Esophagus (tissue), 2 donors: ENCODE measurements around the gene CHMP4A. TPM values are rescaled to one million over a fixed set of nuclear protein-coding genes. Genes with fewer than 3 reads are reported as not detected.

Source experiments
- H3K27ac ChIP-seq, 2 donors: one replicate each; pipeline ENCODE4 v1.5.1; 2013; ENCODE audit warnings: low read depth in 2 of 2, mild to moderate bottlenecking in 2 of 2, inconsistent platforms in 1 of 2, low read length in 1 of 2, moderate library complexity in 1 of 2
- H3K27me3 ChIP-seq, 2 donors: one replicate each; pipeline ENCODE4 v1.6.1; 2013; ENCODE audit warnings: low read length in 2 of 2, control low read depth in 1 of 2, mild to moderate bottlenecking in 1 of 2; ENCODE audit not compliant: insufficient read depth in 2 of 2, control insufficient read depth in 1 of 2
- H3K36me3 ChIP-seq, 2 donors: one replicate each; pipeline ENCODE4 v1.6.1; 2013; ENCODE audit warnings: low read length in 1 of 2; ENCODE audit not compliant: control insufficient read depth in 2 of 2, insufficient read depth in 2 of 2
- H3K4me1 ChIP-seq, 2 donors: one replicate each; pipeline ENCODE4 v1.6.1; 2013; ENCODE audit warnings: low read length in 1 of 2; ENCODE audit not compliant: control insufficient read depth in 2 of 2, insufficient read depth in 2 of 2
- H3K4me3 ChIP-seq, 2 donors: one replicate each; pipeline ENCODE4 v1.5.1; 2013; ENCODE audit warnings: low read length in 2 of 2, mild to moderate bottlenecking in 2 of 2, low read depth in 1 of 2, moderate library complexity in 1 of 2
- H3K9me3 ChIP-seq, 2 donors: one replicate each; pipeline ENCODE4 v1.6.1; 2013; ENCODE audit warnings: mild to moderate bottlenecking in 2 of 2, low read depth in 1 of 2, low read length in 1 of 2, moderate library complexity in 1 of 2; ENCODE audit not compliant: control insufficient read depth in 2 of 2, insufficient read depth in 1 of 2
- WGBS, 2 donors: extraction: QIAGEN DNeasy Blood & Tissue Kit; methylation state at CpG; one replicate each; pipeline ENCODE4 v1.1.7; 2013; 5-methylcytosine and 5-hydroxymethylcytosine counted together
- polyA plus RNA-seq, 2 donors: library from polyadenylated mRNA; stranded (reverse); fragments of 200-250 nt; gene quantifications; one replicate each; pipeline ENCODE4 v1.2.3, GENCODE V29; 2013
- donor health status: healthy with polysubstance abuse.
- donor health status: Bipolar disorder and iron deficiency.

Gene CHMP4A
- polyA plus RNA-seq, 2 donors, result 37.0 to 65.7 TPM

DNA sequence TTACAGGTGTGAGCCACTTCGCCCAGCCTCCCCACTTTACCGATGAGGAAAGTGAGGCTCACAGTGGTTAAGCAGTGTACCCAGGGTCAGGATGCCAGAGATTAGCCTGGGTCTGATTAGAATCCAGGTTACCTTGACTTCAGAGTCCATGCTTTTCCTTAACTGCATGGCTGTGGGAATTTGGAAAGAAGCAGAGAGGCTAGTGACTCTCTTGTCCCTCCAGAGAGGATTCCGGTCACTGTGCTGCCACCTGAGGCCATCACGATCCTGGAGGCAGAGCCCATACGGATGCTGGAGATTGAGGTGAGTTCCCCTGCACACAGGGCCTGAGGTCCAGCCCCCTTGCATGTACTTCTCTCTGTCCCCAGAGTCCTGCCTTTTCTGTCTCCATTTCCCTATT lies 36.7 kb downstream of the CHMP4A start:
- no peaks in the 10 kb centered on the region for H3K4me1 ChIP-seq
- no peaks in the 10 kb centered on the region for H3K27me3 ChIP-seq
- no peak overlapping the region for H3K27ac ChIP-seq
- H3K9me3 ChIP-seq, result no peaks in the 10 kb centered on the region
- WGBS, 2 donors, result 94 to 95% methylated on average over 5 of the region's 5 CpGs
- H3K4me3 ChIP-seq, result no peak overlapping the region
- peaks cover 6 to 38% of the 10 kb centered on the region in 2 donors for H3K36me3 ChIP-seq

- peaks cover 3 to 10% of the 10 kb centered on the region in 2 donors for H3K36me3 ChIP-seq
- H3K4me1 ChIP-seq, result no peaks in the 10 kb centered on the region
- no peaks in the 10 kb centered on the region for H3K9me3 ChIP-seq
- no peaks in the 10 kb centered on the region for H3K27me3 ChIP-seq
- WGBS, 2 donors, result 65 to 73% methylated on average over 20 of the region's 20 CpGs
- H3K27ac ChIP-seq, result no peak overlapping the region
- H3K4me3 ChIP-seq, result no peak overlapping the region
Observed at GRCh38 chr14:24172871-24173281, 40.4 kb downstream of the CHMP4A start.

- Histone ChIP-seq H3K4me1 (no peaks in the 10 kb centered on the region), H3K4me3 (peak overlapping the region in 1 of 2 donors; percentile 35), H3K27ac (no peak overlapping the region), H3K27me3 (no peaks in the 10 kb centered on the region), H3K36me3 (peaks cover 0 to 10% of the 10 kb centered on the region in 2 donors), H3K9me3 (no peaks in the 10 kb centered on the region)
- 43 to 59% methylated on average over 30 of the region's 30 CpGs for WGBS, 2 donors
Observed at GRCh38 chr14:24172261-24172860, 40.9 kb downstream of the CHMP4A start.

DNA sequence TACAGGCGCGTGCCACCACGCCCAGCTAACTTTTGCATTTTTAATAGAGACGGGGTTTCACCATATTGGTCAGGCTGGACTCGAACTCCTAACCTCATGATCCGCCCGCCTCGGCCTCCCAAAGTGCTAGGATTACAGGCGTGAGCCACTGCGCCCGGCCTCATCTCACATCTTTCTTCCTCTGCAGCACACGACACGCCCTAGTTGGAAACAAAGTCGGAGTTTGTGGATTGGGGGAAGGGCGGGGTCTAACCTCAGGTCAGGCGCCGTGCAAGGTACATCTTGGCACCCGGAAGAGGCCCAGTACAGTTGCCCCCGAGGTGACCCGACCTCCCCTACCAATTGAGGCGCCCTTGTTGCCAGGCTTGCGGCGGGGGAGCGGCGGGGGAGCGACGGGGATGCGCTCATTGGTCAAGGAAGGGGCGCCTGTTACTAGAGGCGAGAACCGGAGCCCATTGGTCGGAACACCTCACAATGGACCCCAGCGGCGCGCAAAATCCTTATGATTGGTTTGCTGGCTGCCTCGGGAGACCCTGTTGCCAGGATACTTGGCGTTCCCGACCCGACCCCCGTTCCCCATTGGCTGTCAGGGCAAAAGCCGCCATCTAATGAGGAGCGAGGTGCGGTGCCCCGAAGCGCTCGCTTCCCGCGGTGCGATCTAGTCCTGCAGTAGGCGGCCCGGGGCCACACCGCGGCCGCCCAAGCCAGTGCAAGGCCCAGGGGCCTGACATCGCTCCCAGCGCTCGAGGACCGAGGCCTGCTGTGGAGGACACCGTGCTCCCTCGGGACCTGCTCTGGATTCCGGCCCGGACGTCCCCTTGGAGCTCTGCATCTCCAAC lies 41.6 kb downstream of the CHMP4A start, which contains the start of gene REC8:
TSS of gene REC8 (plus strand) at position 659 of the 839 bp plus-strand sequence. CDS start 473 bp downstream, outside the sequence.
- Histone ChIP-seq H3K27ac (peak within 1 kb of the TSS; percentile 6 to 47), H3K4me1 (no peaks in the 10 kb centered on the region), H3K9me3 (no peaks in the 10 kb centered on the region), H3K36me3 (peaks cover 2 to 9% of the 10 kb centered on the region in 2 donors), H3K27me3 (no peaks in the 10 kb centered on the region), H3K4me3 (peak within 1 kb of the TSS in 1 of 2 donors; percentile 35)
- 20 to 22% methylated on average over 63 of the region's 63 CpGs for WGBS, 2 donors

DNA sequence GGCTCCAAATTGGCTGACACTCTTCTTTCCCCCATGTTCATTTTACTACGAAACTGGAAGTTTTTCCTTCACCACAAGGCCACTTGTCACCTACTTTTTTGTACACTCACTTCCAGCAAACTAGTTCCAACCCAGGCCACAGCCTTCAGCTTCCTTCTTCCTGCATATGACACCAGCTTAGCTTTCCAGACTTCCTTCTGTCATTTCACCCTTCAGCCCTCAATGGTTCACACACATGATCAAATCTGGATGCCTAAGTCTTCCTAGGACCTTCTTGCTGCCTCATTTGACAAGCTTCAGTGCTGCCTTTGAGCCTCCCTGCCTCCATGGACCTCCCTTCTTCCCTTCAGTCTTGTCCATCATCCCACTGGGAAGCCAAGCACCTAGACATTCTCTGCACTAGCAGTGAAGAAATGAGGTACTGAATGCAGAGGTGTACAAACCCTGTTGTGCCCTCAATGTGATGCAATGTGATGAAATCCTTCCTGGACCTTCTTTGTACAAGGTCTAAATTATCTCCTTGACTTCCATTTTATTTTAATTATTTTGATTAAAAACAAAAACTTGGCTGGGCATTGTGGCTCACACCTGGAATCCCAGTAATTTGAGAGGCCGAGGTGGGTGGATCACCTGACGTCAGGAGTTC lies 45.7 kb downstream of the CHMP4A start:
- H3K4me1 ChIP-seq, result peaks cover 6% of the 10 kb centered on the region in 2 donors
- no peak overlapping the region for H3K4me3 ChIP-seq
- H3K9me3 ChIP-seq, result no peaks in the 10 kb centered on the region
- peak overlapping the region in 1 of 2 donors; percentile 0 for H3K27ac ChIP-seq
- WGBS, 2 donors, result 86 to 97% methylated on average over 3 of the region's 3 CpGs
- peaks cover 27 to 37% of the 10 kb centered on the region in 2 donors for H3K36me3 ChIP-seq
- H3K27me3 ChIP-seq, result no peaks in the 10 kb centered on the region

- H3K36me3 ChIP-seq, result peaks cover 27 to 37% of the 10 kb centered on the region in 2 donors
- no peaks in the 10 kb centered on the region for H3K27me3 ChIP-seq
- 91 to 95% methylated on average over 5 of the region's 5 CpGs for WGBS, 2 donors
- H3K9me3 ChIP-seq, result no peaks in the 10 kb centered on the region
- H3K4me3 ChIP-seq, result no peak overlapping the region
- peaks cover 6 to 10% of the 10 kb centered on the region in 2 donors for H3K4me1 ChIP-seq
- no peak overlapping the region for H3K27ac ChIP-seq
Observed at GRCh38 chr14:24165785-24166184, 47.5 kb downstream of the CHMP4A start.

DNA sequence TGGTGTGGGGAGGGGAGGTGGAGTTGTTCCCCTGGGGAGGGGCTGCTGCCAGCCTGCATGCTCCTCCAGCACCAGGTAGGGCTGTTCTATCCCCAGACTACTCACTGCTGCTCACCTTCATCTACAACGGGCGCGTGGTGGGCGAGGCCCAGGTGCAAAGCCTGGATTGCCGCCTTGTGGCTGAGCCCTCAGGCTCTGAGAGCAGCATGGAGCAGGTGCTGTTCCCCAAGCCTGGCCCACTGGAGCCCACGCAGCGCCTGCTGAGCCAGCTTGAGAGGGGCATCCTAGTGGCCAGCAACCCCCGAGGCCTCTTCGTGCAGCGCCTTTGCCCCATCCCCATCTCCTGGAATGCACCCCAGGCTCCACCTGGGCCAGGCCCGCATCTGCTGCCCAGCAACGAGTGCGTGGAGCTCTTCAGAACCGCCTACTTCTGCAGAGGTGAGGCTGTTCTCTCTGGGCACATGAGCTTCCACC lies 48.7 kb downstream of the CHMP4A start:
- 60 to 68% methylated on average over 14 of the region's 14 CpGs for WGBS, 2 donors
- Histone ChIP-seq H3K4me1 (peaks cover 6 to 10% of the 10 kb centered on the region in 2 donors), H3K27me3 (no peaks in the 10 kb centered on the region), H3K36me3 (peaks cover 28 to 40% of the 10 kb centered on the region in 2 donors), H3K27ac (peak overlapping the region in 1 of 2 donors; percentile 47), H3K9me3 (no peaks in the 10 kb centered on the region), H3K4me3 (no peak overlapping the region)

DNA sequence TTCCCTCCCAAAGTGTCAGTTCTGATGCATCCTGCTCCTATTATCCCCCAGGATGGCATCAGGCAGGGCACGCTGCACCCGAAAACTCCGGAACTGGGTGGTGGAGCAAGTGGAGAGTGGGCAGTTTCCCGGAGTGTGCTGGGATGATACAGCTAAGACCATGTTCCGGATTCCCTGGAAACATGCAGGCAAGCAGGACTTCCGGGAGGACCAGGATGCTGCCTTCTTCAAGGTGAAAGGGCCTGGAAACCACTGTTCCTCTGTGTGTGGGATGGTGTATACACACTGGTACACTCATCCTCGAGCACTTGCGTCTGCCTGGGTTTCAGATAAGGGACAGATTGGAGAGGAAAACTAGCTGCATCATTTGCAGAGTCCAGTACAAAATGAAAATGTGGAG lies 51.2 kb downstream of the CHMP4A start:
- Histone ChIP-seq H3K27me3 (no peaks in the 10 kb centered on the region), H3K36me3 (peaks cover 38 to 48% of the 10 kb centered on the region in 2 donors), H3K27ac (peak overlapping the region; percentile 69 to 81), H3K9me3 (no peaks in the 10 kb centered on the region), H3K4me1 (peaks cover 6 to 13% of the 10 kb centered on the region in 2 donors), H3K4me3 (peak overlapping the region; percentile 62)
- 18 to 27% methylated on average over 8 of the region's 8 CpGs for WGBS, 2 donors
